22Rv1 (cell line): Measurements from ENCODE around the gene COL4A2.

ENCODE experiments used
- CTCF ChIP-seq: fragments of 450-650 bp; IDR thresholded peaks from 2 replicates; pipeline ENCODE4 v1.5.1; 2017; ENCODE audit warnings: mild to moderate bottlenecking
- ZFX ChIP-seq: fragments of 450-650 bp; IDR thresholded peaks from 2 replicates; pipeline ENCODE4 v1.6.1; 2017; ENCODE audit warnings: antibody characterized with exemption, borderline replicate concordance

GRCh38 chr13:110485604-110486003 lies 178.5 kb downstream of the COL4A2 start:
- TF ChIP-seq CTCF: no peak
- no peak for TF ChIP-seq ZFX
